ENCODE results near the gene ERFE.

The ERFE gene

GRCh38 chr2:238130696-238131628 lies 27.8 kb upstream of the ERFE start:
- in situ Hi-C loops (cut with MboI; ENCODE audit: low sequenced_read_pairs, unreplicated experiment): no loop called here
- TF ChIP-seq CTCF (IDR thresholded peaks at IDR 0.05; ENCODE audit: borderline replicate concordance, control extremely low read depth, extremely low read depth, insufficient read depth, missing control alignments): no peak
- no peak for DNase-seq (ENCODE audit: low spot score)

- DNase-seq (ENCODE audit: low spot score): no peak
- in situ Hi-C loops (cut with MboI; ENCODE audit: low sequenced_read_pairs, unreplicated experiment): no loop called here
- TF ChIP-seq CTCF (IDR thresholded peaks at IDR 0.05; ENCODE audit: borderline replicate concordance, control extremely low read depth, extremely low read depth, insufficient read depth, missing control alignments): no peak
Observed at GRCh38 chr2:238131761-238132462, 26.9 kb upstream of the ERFE start.

GRCh38 chr2:238132463-238133450 lies 26.0 kb upstream of the ERFE start:
- DNase-seq (ENCODE audit: low spot score): no peak
- TF ChIP-seq CTCF (IDR thresholded peaks at IDR 0.05; ENCODE audit: borderline replicate concordance, control extremely low read depth, extremely low read depth, insufficient read depth, missing control alignments): no peak
- in situ Hi-C loops (cut with MboI; ENCODE audit: low sequenced_read_pairs, unreplicated experiment): no loop called here

GRCh38 chr2:238133499-238134392 lies 25.0 kb upstream of the ERFE start:
- no peak for DNase-seq (ENCODE audit: low spot score)
- in situ Hi-C loops (cut with MboI; ENCODE audit: low sequenced_read_pairs, unreplicated experiment): no loop called here
- no peak for TF ChIP-seq CTCF (IDR thresholded peaks at IDR 0.05; ENCODE audit: borderline replicate concordance, control extremely low read depth, extremely low read depth, insufficient read depth, missing control alignments)

GRCh38 chr2:238134393-238134785 lies 24.4 kb upstream of the ERFE start:
- no peak for DNase-seq (ENCODE audit: low spot score)
- in situ Hi-C loops (cut with MboI; ENCODE audit: low sequenced_read_pairs, unreplicated experiment): no loop called here
- no peak for TF ChIP-seq CTCF (IDR thresholded peaks at IDR 0.05; ENCODE audit: borderline replicate concordance, control extremely low read depth, extremely low read depth, insufficient read depth, missing control alignments)

Data from GM13976 (cell line).